ENCODE measurements around the gene KLHL6. TPM values are rescaled to one million over a fixed set of nuclear protein-coding genes. Genes with fewer than 3 reads are reported as not detected.

Gene KLHL6
- total and polyA plus RNA-seq, 8 donors: 0.58 to 5.7 (median 1.5) TPM

- intact Hi-C loops (cut with DNase I; ENCODE audit: low total_unique reads): no loop called here
- DNase-seq: no peak
- Histone ChIP-seq H3K9me3 (no peaks in the 10 kb centered on the region), H3K36me3 (no peaks in the 10 kb centered on the region), H3K27ac (no peak overlapping the region), H3K4me1 (peaks cover 0 to 25% (median 5%) of the 10 kb centered on the region in 4 donors), H3K27me3 (no peaks in the 10 kb centered on the region), H3K4me3 (no peak overlapping the region)
- 93 to 97% (median 95%) methylated on average over 19 of the region's 19 CpGs for WGBS, 5 donors
- no peak for TF ChIP-seq EP300 (IDR thresholded peaks at IDR 0.05)
- TF ChIP-seq POLR2A (IDR thresholded peaks at IDR 0.05): no peak
Measured at GRCh38 chr3:183546625-183547024, 8.9 kb downstream of the KLHL6 start.

GRCh38 chr3:183545708-183546107 lies 9.8 kb downstream of the KLHL6 start:
- TF ChIP-seq POLR2A (IDR thresholded peaks at IDR 0.05): no peak
- no peak for TF ChIP-seq CTCF (IDR thresholded peaks at IDR 0.05)
- TF ChIP-seq EP300 (IDR thresholded peaks at IDR 0.05): no peak
- no peak for TF ChIP-seq POLR2AphosphoS5 (IDR thresholded peaks at IDR 0.05)
- peaks cover 0 to 28% (median 5%) of the 10 kb centered on the region in 4 donors for H3K4me1 ChIP-seq
- H3K27me3 ChIP-seq: no peaks in the 10 kb centered on the region
- H3K9me3 ChIP-seq: no peaks in the 10 kb centered on the region
- no peak overlapping the region for H3K4me3 ChIP-seq
- WGBS, 5 donors: 85 to 93% (median 85%) methylated on average over 6 of the region's 6 CpGs
- DNase-seq: no peak
- intact Hi-C loops (cut with DNase I; ENCODE audit: low total_unique reads): no loop called here
- H3K36me3 ChIP-seq: no peaks in the 10 kb centered on the region
- no peak overlapping the region for H3K27ac ChIP-seq

- 84 to 94% (median 93%) methylated on average over 4 of the region's 4 CpGs for WGBS, 5 donors
- peaks cover 0 to 55% (median 3%) of the 10 kb centered on the region in 4 donors for H3K4me1 ChIP-seq
- TF ChIP-seq POLR2A (IDR thresholded peaks at IDR 0.05) (no peak), EP300 (IDR thresholded peaks at IDR 0.05) (no peak), CTCF (IDR thresholded peaks at IDR 0.05) (no peak), POLR2AphosphoS5 (IDR thresholded peaks at IDR 0.05) (no peak)
- DNase-seq: no peak
- no peaks in the 10 kb centered on the region for H3K36me3 ChIP-seq
- no peaks in the 10 kb centered on the region for H3K27me3 ChIP-seq
- H3K4me3 ChIP-seq: no peak overlapping the region
- no peak overlapping the region for H3K27ac ChIP-seq
- intact Hi-C loops (cut with DNase I; ENCODE audit: low total_unique reads): no loop called here
- H3K9me3 ChIP-seq: no peaks in the 10 kb centered on the region
Measured at GRCh38 chr3:183542355-183542754, 13.2 kb downstream of the KLHL6 start.

- Histone ChIP-seq H3K27ac (peak overlapping the region in 1 of 5 donors; percentile 41), H3K27me3 (no peaks in the 10 kb centered on the region), H3K4me1 (peaks cover 0 to 55% (median 5%) of the 10 kb centered on the region in 4 donors), H3K9me3 (no peaks in the 10 kb centered on the region), H3K4me3 (no peak overlapping the region), H3K36me3 (no peaks in the 10 kb centered on the region)
- intact Hi-C loops (cut with DNase I; ENCODE audit: low total_unique reads): no loop called here
- DNase-seq: peak in 1 of 2 donors; percentile 56
- WGBS, 5 donors: 49 to 61% (median 56%) methylated on average over 3 of the region's 3 CpGs
- TF ChIP-seq POLR2A (IDR thresholded peaks at IDR 0.05) (no peak), CTCF (IDR thresholded peaks at IDR 0.05) (no peak), POLR2AphosphoS5 (IDR thresholded peaks at IDR 0.05) (no peak), EP300 (IDR thresholded peaks at IDR 0.05) (no peak)
Measured at GRCh38 chr3:183541738-183542137, 13.8 kb downstream of the KLHL6 start.

- Histone ChIP-seq H3K36me3 (no peaks in the 10 kb centered on the region), H3K27ac (peak overlapping the region in 2 of 5 donors; percentile 21 to 41), H3K4me1 (peaks cover 0 to 53% (median 5%) of the 10 kb centered on the region in 4 donors), H3K9me3 (no peaks in the 10 kb centered on the region), H3K27me3 (no peaks in the 10 kb centered on the region), H3K4me3 (no peak overlapping the region)
- 80 to 88% (median 83%) methylated on average over 6 of the region's 6 CpGs for WGBS, 5 donors
- intact Hi-C loops (cut with DNase I; ENCODE audit: low total_unique reads): no loop called here
- DNase-seq: no peak
- no peak for TF ChIP-seq EP300 (IDR thresholded peaks at IDR 0.05)
- TF ChIP-seq CTCF (IDR thresholded peaks at IDR 0.05): no peak
- no peak for TF ChIP-seq POLR2AphosphoS5 (IDR thresholded peaks at IDR 0.05)
- TF ChIP-seq POLR2A (IDR thresholded peaks at IDR 0.05): no peak
Measured at GRCh38 chr3:183541235-183541655, 14.3 kb downstream of the KLHL6 start.

All from stomach (tissue), 9 donors.